SJSA1 (cell line): Measurements from ENCODE around the gene FSHR. TPM values are rescaled to one million over a fixed set of nuclear protein-coding genes. Genes with fewer than 3 reads are reported as not detected.

ENCODE experiments used
- DNase-seq, 2 experiments: peaks; one replicate each; pipeline ENCODE4 v3.0.0-alpha.2; 2015 to 2020; ENCODE audit warnings: low spot score in 2 of 2, low read depth in 1 of 2
- H3K27ac ChIP-seq: fragments of 250-450 bp; sonication (Bioruptor Pico); 2 replicates; pipeline ENCODE4 v1.5.1; 2020; ENCODE audit warnings: mild to moderate bottlenecking, moderate library complexity
- H3K27me3 ChIP-seq: fragments of 250-450 bp; sonication (Bioruptor Pico); replicated peaks from 2 replicates; pipeline ENCODE4 v1.5.1; 2020; ENCODE audit warnings: mild to moderate bottlenecking, moderate library complexity
- H3K36me3 ChIP-seq: fragments of 250-450 bp; sonication (Bioruptor Pico); 2 replicates; pipeline ENCODE4 v1.5.1; 2020; ENCODE audit warnings: mild to moderate bottlenecking
- H3K4me1 ChIP-seq: fragments of 250-450 bp; sonication (Bioruptor Pico); replicated peaks from 2 replicates; pipeline ENCODE4 v1.6.1; 2021; ENCODE audit warnings: mild to moderate bottlenecking
- H3K4me3 ChIP-seq: fragments of 250-450 bp; sonication (Bioruptor Pico); 2 replicates; pipeline ENCODE4 v1.5.1; 2020; ENCODE audit warnings: mild to moderate bottlenecking
- H3K9me3 ChIP-seq: fragments of 250-450 bp; sonication (Bioruptor Pico); replicated peaks from 2 replicates; pipeline ENCODE4 v1.5.1; 2020; ENCODE audit warnings: mild to moderate bottlenecking
- total RNA-seq: library from RNA; depleted of rRNA; stranded (reverse); fragments of >200 nt; shearing (Covaris generic); gene quantifications from 2 replicates; pipeline ENCODE4 v1.2.3, GENCODE V29; 2014

The FSHR gene
- total RNA-seq, 1 experiment from 2014 or later: not detected

DNA sequence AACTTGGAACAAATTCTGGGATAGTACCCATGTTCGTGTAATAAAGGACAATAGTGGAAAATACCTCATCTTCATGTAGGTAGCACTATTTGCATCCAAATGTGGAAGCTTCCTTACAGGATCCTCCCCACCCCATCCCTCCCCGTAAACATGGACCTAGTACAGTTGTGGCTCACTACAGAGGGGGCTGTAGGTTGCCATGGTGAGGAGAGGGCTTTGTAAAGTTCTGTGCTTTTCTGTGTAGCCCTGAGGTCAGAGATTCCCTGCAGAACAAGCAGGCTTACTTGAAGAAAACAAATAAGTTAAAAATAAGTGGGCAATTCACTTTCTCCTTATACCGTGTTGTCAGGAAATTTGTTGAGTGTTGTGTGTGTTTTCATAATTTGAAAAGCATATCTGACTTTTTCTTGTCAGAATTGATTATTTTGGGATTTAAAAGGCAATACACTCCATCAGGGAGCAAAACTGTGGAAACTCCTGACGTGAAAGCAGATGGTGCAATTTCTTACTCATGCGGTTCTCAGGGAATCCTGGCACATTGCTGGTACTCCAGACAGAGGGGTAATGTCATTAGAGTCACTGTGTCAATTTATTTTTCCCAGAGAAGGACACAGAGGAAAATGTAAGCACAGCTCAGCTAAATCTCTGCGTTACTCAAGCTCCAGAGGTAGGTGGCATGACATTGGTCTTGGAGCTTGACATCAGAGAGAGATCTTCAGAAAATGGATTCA is 224.6 kb downstream of the FSHR start:
- Histone ChIP-seq H3K4me3 (no peak overlapping the region), H3K4me1 (no peaks in the 10 kb centered on the region), H3K36me3 (no peaks in the 10 kb centered on the region), H3K27me3 (no peaks in the 10 kb centered on the region; the same call in 1 of the 2 replicates), H3K27ac (no peak overlapping the region), H3K9me3 (no peaks in the 10 kb centered on the region)
- DNase-seq: no peak

DNA sequence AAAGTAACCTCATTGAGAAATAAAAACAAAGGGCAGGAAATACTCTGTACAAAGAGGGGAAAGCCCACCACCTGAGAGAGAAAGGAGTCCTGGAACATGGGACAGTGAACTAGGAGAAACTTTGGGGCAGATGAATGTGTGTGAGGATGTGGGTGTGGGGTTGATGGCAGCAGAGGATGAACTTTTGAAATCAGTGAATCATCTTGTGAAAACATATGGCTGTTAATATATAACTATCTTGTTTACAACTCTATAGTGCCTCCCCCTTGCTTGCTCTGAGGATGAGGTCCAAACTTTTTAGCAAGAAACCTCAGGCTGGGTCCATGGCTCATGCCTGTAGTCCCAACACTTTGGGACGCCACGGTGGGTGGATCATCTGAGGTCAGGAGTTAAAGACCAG is 227.0 kb downstream of the FSHR start:
- DNase-seq: no peak
- H3K9me3 ChIP-seq: no peaks in the 10 kb centered on the region

DNA sequence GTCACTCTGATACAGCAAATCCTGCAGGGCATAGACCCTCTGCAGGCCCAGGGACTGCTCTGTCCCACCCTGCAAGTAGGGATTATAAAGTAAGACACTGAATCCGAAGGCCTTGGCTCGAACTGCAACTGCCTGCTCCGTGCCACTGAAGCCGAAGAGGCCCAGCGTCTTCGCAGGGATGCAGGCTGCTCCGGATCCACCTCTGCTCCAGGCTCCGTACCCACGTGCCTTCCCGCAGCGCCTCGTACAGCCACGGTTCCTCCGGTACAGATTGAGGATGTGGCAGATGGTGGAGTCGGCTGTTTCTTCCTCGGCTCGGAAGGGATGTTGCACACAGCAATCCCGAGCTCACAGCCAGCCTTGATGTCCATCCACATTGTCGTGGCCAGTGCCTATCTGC is 238.4 kb downstream of the FSHR start:
- Histone ChIP-seq H3K36me3 (no peaks in the 10 kb centered on the region), H3K9me3 (no peaks in the 10 kb centered on the region), H3K4me3 (no peak overlapping the region), H3K4me1 (no peaks in the 10 kb centered on the region), H3K27me3 (no peaks in the 10 kb centered on the region), H3K27ac (no peak overlapping the region)
- DNase-seq: no peak

More for the DNA sequence above, 227.0 kb downstream of the FSHR start:
- Histone ChIP-seq H3K27ac (no peak overlapping the region), H3K4me1 (no peaks in the 10 kb centered on the region), H3K4me3 (no peak overlapping the region), H3K27me3 (no peaks in the 10 kb centered on the region; the same call in 1 of the 2 replicates), H3K36me3 (no peaks in the 10 kb centered on the region)

DNA sequence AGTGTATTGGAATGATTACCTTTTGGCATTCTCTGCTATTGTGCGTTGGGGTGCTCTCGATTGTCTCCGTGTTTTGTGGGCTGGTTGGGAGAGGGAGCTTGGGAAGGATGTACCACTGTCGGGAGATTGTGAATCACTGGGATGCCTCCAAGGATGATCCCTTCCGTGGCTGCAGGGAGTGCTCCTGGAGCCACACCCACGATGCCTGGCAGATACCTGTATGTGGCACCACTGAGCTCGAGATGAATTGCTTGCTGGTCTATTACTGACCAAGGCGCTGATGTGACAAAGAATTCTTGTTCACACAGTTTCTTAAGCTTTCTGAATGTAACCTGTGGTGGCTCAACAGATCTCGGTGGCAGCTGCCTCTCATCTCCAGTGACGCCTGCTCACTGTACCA is 239.1 kb downstream of the FSHR start:
- H3K36me3 ChIP-seq: no peaks in the 10 kb centered on the region
- H3K4me1 ChIP-seq: no peaks in the 10 kb centered on the region
- H3K27me3 ChIP-seq: no peaks in the 10 kb centered on the region
- no peak for DNase-seq
- no peak overlapping the region for H3K27ac ChIP-seq
- H3K9me3 ChIP-seq: no peaks in the 10 kb centered on the region
- no peak overlapping the region for H3K4me3 ChIP-seq

DNA sequence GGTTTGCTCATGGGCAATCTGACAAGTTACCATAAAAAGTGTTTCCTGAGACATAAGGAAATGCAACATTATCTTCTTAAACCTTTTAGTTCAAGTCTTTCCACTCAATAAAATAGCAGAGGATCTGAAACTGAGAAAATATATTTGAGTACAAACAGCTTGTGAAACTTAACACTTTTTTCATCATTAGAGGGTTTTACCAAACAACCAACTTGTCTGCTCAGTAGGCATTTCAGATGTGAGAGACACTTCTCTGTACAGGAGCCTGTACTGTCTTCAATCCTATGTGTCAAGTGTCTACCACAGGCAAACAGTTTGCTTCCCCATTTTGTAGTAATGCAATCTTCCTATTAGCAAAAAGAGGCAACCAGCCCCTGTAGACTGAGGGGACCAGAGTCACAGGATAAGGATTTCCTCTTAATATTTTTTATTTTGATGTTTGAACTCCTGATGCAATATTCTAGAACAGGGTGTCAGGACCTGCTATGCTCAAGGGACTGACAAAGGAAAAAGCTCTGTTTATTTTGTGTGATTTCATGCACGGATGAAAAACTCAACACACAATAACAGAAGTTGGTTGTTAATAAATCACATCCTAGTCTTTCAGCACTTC is 239.7 kb downstream of the FSHR start:
- H3K36me3 ChIP-seq: no peaks in the 10 kb centered on the region
- H3K27me3 ChIP-seq: no peaks in the 10 kb centered on the region
- H3K27ac ChIP-seq: no peak overlapping the region
- no peak overlapping the region for H3K4me3 ChIP-seq
- no peaks in the 10 kb centered on the region for H3K9me3 ChIP-seq
- H3K4me1 ChIP-seq: no peaks in the 10 kb centered on the region
- no peak for DNase-seq
